Right ventricle myocardium superior (tissue), 1 donor: Measurements from ENCODE around the gene MAGEB6. TPM values are rescaled to one million over a fixed set of nuclear protein-coding genes. Genes with fewer than 3 reads are reported as not detected.
"Not testable (repeated sequence)": the region's sequence is repeated elsewhere in the genome, so short reads cannot be mapped to it uniquely, and the experiment has no call there.

Experiments
- ATAC-seq: fragments of 200-7000 bp; cut with Tn5 transposase; one replicate; pipeline ENCODE4 v1.9.1; 2020; ENCODE audit warnings: mild to moderate bottlenecking; ENCODE audit not compliant: poor library complexity
- DNase-seq: peaks from one replicate; pipeline ENCODE4 v3.0.0-alpha.2; 2020
- intact Hi-C: fragments of 100-400 bp; cut with DNase I; formaldehyde crosslinking; loops from one replicate; pipeline ENCODE4 v1.11.2; 2022
- long read RNA-seq: library from polyadenylated mRNA; unstranded; transcript quantifications from one replicate; pipeline ENCODE4 v2.0.0, GENCODE V29; 2021
- total RNA-seq: library from RNA; stranded (reverse); fragmentation: NEBNext Ultra II Directional; extraction: Animal tissue kit (Norgen Biotek cat#: 25700); gene quantifications from one replicate; pipeline ENCODE4 v1.2.1, GENCODE V29; 2021
- donor health status: DM: no; HTN: yes; CAD: no; lungs with severe emphysema.

MAGEB6 gene
- not detected for total RNA-seq
- long read RNA-seq, result 0 reads

DNA sequence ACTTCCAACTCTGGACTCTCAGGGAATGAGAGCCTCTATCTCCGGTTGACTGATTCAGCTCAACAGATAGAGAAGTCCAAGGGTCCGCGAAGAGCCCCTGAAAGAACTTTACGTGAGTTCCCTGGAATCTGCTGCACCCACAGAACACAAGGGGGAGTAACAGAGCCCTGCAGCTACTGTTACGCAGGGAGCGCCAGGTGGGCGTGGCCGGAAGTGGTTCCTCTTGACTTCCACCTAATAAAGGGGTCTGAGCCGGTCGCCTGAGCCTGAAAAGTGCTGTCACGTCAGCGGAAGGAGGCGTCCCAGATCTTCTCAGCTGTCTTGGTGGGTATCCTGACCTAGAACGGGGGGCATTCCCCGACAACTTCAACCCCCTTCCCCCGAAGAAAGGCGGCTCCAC, at the start of gene MAGEB6:
MAGEB6 (plus strand) TSS at position 237 of the 400 bp plus-strand sequence. CDS start 1,407 bp downstream, outside the sequence.
- intact Hi-C loops, result no loop called here
- ATAC-seq, result no peak
- DNase-seq, result no peak

- ATAC-seq, result no peak
- intact Hi-C loops, result no loop called here
- no peak for DNase-seq
Measured at GRCh38 chrX:26146024-26146423, 46.2 kb upstream of the MAGEB6 start.

- DNase-seq (no peak), ATAC-seq (no peak)
- intact Hi-C loops, result no loop called here
Measured at GRCh38 chrX:26160301-26160700, 31.9 kb upstream of the MAGEB6 start, which contains the start of gene MAGEB6B. MAGEB6B (plus strand) TSS chrX:26160601; CDS start chrX:26160601, 0 bp downstream.

GRCh38 chrX:26203561-26203960, 11.3 kb downstream of the MAGEB6 start:
- DNase-seq (no peak), ATAC-seq (no peak)
- intact Hi-C loops, result no loop called here

- intact Hi-C loops, DNase-seq, ATAC-seq: not testable (repeated sequence)
Measured at GRCh38 chrX:26204717-26205116, 12.5 kb downstream of the MAGEB6 start.

DNA sequence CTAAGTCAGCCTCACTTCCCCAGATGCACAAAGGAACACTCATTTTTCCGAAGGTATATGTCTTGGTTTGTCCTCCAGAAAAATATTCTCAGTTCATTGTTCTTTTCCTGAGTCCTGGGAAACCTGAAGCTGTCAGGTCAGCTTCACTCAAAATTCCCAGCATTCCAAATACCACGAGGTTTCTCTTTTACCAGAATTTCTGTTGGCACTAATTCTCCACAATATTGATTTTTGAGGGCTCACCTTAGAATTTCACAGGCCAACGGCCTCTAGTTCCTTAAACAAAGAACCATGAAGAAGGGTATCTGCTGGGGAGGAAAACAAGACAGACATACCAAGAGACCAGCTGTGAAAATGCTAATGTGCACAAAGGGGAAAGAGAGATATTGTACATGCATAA, 15.8 kb downstream of the MAGEB6 start:
- ATAC-seq (no peak), DNase-seq (no peak)
- intact Hi-C loops, result no loop called here

- intact Hi-C loops, result no loop called here
- DNase-seq (no peak), ATAC-seq (no peak)
Measured at GRCh38 chrX:26215869-26216268, 23.6 kb downstream of the MAGEB6 start, which contains the start of gene MAGEB5. MAGEB5 (plus strand) TSS chrX:26216169; CDS start chrX:26217302, 1,133 bp downstream.

DNA sequence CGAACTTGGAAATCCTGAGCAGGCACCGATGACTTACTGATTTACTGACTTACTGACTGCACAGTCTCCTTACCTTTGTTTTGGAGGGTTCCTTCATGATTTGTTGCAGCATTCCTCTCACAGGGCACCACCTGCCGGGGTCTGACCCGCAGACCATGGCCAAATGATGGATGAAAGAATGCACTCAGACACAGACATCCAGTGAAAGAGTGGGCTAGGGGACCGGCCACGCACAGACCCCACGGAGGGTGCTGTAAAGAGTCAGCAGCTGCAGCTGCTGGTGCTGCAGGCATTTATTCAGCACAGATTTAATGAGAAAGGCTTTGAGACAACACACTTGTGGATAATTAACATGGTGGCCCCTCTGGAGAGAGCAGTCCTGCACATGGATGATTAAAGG, 27.1 kb downstream of the MAGEB6 start:
- DNase-seq (no peak), ATAC-seq (no peak)
- intact Hi-C loops, result no loop called here

- ATAC-seq (no peak), DNase-seq (no peak)
- intact Hi-C loops, result no loop called here
Measured at GRCh38 chrX:26234177-26234576, 41.9 kb downstream of the MAGEB6 start.

Other genes with a start within 250 kb of the MAGEB6 start
- gene MAGEB18, start 54.1 kb upstream of the MAGEB6 start, total RNA-seq, result not detected
- gene MAGEB6B, start 31.8 kb upstream of the MAGEB6 start, total RNA-seq, result not detected
- not detected for gene MAGEB5, start 23.7 kb downstream of the MAGEB6 start, total RNA-seq